Parathyroid adenoma (tissue), 2 donors: Measurements from ENCODE around the gene RHNO1.

Experiments
- H2AFZ ChIP-seq: fragments of 300-600 bp; sonication (generic); one replicate; pipeline ENCODE4 v1.7.0; 2017; ENCODE audit warnings: antibody characterized with exemption, mild to moderate bottlenecking
- H3K27ac ChIP-seq: fragments of 300-600 bp; sonication (generic); one replicate; pipeline ENCODE4 v1.7.0; 2017
- H3K27me3 ChIP-seq: fragments of 300-600 bp; sonication (generic); one replicate; pipeline ENCODE4 v1.7.0; 2017; ENCODE audit warnings: low read length; ENCODE audit not compliant: control insufficient read depth, insufficient read depth
- H3K36me3 ChIP-seq: fragments of 300-600 bp; sonication (generic); one replicate; pipeline ENCODE4 v1.7.0; 2017; ENCODE audit warnings: low read length; ENCODE audit not compliant: control insufficient read depth, insufficient read depth
- H3K4me1 ChIP-seq: fragments of 300-600 bp; sonication (generic); one replicate; pipeline ENCODE4 v1.7.0; 2017; ENCODE audit warnings: control low read depth
- H3K4me2 ChIP-seq: fragments of 300-600 bp; sonication (generic); one replicate; pipeline ENCODE4 v1.7.0; 2017; ENCODE audit warnings: low read length
- H3K4me3 ChIP-seq: fragments of 300-600 bp; sonication (generic); one replicate; pipeline ENCODE4 v1.7.0; 2017; ENCODE audit warnings: low read depth, low read length
- H3K79me2 ChIP-seq: fragments of 300-600 bp; sonication (generic); one replicate; pipeline ENCODE4 v1.7.0; 2017; ENCODE audit warnings: control low read depth
- H3K9ac ChIP-seq: fragments of 300-600 bp; sonication (generic); one replicate; pipeline ENCODE4 v1.7.0; 2017; ENCODE audit warnings: mild to moderate bottlenecking
- H3K9me3 ChIP-seq: fragments of 300-600 bp; sonication (generic); one replicate; pipeline ENCODE4 v1.7.0; 2017; ENCODE audit warnings: low read length; ENCODE audit not compliant: control insufficient read depth
- TF ChIP-seq, protein P1 (sequence below): fragments of 300-600 bp; sonication (generic); IDR thresholded peaks from one replicate; pipeline ENCODE4 v1.7.0; 2017; ENCODE audit warnings: antibody characterized with exemption, mild to moderate bottlenecking
- donor health status: primary hyperparathyroidism.

Gene RHNO1

DNA sequence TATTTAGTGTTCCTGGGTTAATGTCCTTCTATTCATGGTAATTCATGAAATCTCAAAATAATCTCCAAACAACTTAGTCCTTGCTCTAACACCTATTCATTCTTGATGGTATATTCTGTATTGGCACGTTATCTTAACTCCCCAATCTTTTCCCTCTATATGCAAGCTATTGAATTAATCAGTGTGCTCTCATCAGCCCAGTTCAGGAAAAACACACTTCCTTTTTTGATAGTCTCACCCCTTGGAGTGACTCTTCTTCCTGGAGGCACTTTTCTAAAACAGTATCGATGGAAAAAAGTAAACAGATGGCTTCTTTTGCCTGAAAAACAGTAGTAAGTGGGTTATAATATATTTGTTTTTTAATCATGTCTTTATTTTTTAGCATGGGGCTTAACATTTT, 42.2 kb downstream of the RHNO1 start:
- no peaks in the 10 kb centered on the region for H3K4me1 ChIP-seq
- no peak overlapping the region for H3K9ac ChIP-seq
- H3K4me3 ChIP-seq: no peak overlapping the region
- H3K79me2 ChIP-seq: peaks cover 7% of the 10 kb centered on the region
- TF ChIP-seq, protein P1, sequence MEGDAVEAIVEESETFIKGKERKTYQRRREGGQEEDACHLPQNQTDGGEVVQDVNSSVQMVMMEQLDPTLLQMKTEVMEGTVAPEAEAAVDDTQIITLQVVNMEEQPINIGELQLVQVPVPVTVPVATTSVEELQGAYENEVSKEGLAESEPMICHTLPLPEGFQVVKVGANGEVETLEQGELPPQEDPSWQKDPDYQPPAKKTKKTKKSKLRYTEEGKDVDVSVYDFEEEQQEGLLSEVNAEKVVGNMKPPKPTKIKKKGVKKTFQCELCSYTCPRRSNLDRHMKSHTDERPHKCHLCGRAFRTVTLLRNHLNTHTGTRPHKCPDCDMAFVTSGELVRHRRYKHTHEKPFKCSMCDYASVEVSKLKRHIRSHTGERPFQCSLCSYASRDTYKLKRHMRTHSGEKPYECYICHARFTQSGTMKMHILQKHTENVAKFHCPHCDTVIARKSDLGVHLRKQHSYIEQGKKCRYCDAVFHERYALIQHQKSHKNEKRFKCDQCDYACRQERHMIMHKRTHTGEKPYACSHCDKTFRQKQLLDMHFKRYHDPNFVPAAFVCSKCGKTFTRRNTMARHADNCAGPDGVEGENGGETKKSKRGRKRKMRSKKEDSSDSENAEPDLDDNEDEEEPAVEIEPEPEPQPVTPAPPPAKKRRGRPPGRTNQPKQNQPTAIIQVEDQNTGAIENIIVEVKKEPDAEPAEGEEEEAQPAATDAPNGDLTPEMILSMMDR: no peak
- H3K36me3 ChIP-seq: no peaks in the 10 kb centered on the region
- H3K9me3 ChIP-seq: no peaks in the 10 kb centered on the region
- no peak overlapping the region for H3K4me2 ChIP-seq
- H2AFZ ChIP-seq: no peak overlapping the region
- no peaks in the 10 kb centered on the region for H3K27me3 ChIP-seq
- no peak overlapping the region for H3K27ac ChIP-seq

- no peaks in the 10 kb centered on the region for H3K27me3 ChIP-seq
- H3K4me3 ChIP-seq: no peak overlapping the region
- H3K79me2 ChIP-seq: no peaks in the 10 kb centered on the region
- TF ChIP-seq, protein P1: no peak
- no peak overlapping the region for H2AFZ ChIP-seq
- no peaks in the 10 kb centered on the region for H3K9me3 ChIP-seq
- no peaks in the 10 kb centered on the region for H3K4me1 ChIP-seq
- H3K4me2 ChIP-seq: no peak overlapping the region
- H3K36me3 ChIP-seq: no peaks in the 10 kb centered on the region
- no peak overlapping the region for H3K9ac ChIP-seq
- no peak overlapping the region for H3K27ac ChIP-seq
These were observed 45.3 kb downstream of the RHNO1 start for GRCh38 chr12:2922329-2922728.

DNA sequence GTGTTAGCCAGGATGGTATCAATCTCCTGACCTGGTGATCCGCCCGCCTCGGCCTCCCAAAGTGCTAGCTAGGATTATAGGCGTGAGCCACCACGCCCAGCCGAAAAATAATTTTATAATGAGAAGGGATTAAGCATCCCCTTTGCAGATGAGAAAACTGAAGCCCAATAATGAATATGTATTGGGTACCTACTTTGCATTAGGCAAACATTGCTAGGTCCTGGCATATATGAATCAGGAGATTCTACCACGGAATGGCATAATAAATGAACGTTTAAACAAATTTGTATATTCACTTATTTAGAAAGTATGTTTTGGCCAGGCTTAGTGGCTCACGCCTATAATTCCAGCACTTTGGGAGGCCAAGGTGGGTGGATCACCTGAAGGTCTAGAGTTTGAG, 46.0 kb downstream of the RHNO1 start:
- Histone ChIP-seq H3K79me2 (no peaks in the 10 kb centered on the region), H3K27me3 (no peaks in the 10 kb centered on the region), H3K4me3 (no peak overlapping the region), H3K4me1 (no peaks in the 10 kb centered on the region), H3K9me3 (no peaks in the 10 kb centered on the region), H2AFZ (no peak overlapping the region), H3K4me2 (no peak overlapping the region), H3K27ac (no peak overlapping the region), H3K9ac (no peak overlapping the region), H3K36me3 (no peaks in the 10 kb centered on the region)
- TF ChIP-seq, protein P1: no peak

DNA sequence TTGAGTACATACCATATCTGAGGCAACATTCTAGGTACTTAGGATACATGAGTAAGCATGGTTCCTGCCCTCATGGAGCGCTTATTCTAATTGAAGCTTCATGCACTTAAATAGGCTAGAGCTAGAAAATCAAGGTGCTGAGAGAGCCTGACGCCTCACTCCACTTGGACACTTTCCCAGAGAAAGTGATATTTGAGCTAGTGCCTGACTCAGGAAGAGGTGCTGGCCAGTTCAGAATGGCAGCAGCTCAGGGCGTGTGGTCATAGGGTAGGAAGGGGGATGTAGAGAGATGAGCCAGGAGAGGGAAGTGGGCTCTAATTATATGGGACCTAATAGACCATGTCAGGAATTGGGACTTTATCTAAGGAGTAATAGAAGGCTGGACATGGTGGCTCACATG, 47.0 kb downstream of the RHNO1 start:
- no peaks in the 10 kb centered on the region for H3K79me2 ChIP-seq
- no peaks in the 10 kb centered on the region for H3K27me3 ChIP-seq
- TF ChIP-seq, protein P1: no peak
- no peak overlapping the region for H3K9ac ChIP-seq
- H3K36me3 ChIP-seq: no peaks in the 10 kb centered on the region
- no peak overlapping the region for H3K27ac ChIP-seq
- no peak overlapping the region for H2AFZ ChIP-seq
- H3K9me3 ChIP-seq: no peaks in the 10 kb centered on the region
- no peak overlapping the region for H3K4me3 ChIP-seq
- H3K4me1 ChIP-seq: no peaks in the 10 kb centered on the region
- no peak overlapping the region for H3K4me2 ChIP-seq

GRCh38 chr12:2925322-2925995, 48.4 kb downstream of the RHNO1 start:
- Histone ChIP-seq H3K9me3 (no peaks in the 10 kb centered on the region), H3K4me2 (no peak overlapping the region), H3K4me1 (no peaks in the 10 kb centered on the region), H2AFZ (no peak overlapping the region), H3K79me2 (no peaks in the 10 kb centered on the region), H3K4me3 (no peak overlapping the region), H3K27me3 (no peaks in the 10 kb centered on the region), H3K9ac (no peak overlapping the region), H3K36me3 (no peaks in the 10 kb centered on the region), H3K27ac (no peak overlapping the region)
- TF ChIP-seq, protein P1: no peak
